ENCODE measurements around the gene MOB4.

DNA sequence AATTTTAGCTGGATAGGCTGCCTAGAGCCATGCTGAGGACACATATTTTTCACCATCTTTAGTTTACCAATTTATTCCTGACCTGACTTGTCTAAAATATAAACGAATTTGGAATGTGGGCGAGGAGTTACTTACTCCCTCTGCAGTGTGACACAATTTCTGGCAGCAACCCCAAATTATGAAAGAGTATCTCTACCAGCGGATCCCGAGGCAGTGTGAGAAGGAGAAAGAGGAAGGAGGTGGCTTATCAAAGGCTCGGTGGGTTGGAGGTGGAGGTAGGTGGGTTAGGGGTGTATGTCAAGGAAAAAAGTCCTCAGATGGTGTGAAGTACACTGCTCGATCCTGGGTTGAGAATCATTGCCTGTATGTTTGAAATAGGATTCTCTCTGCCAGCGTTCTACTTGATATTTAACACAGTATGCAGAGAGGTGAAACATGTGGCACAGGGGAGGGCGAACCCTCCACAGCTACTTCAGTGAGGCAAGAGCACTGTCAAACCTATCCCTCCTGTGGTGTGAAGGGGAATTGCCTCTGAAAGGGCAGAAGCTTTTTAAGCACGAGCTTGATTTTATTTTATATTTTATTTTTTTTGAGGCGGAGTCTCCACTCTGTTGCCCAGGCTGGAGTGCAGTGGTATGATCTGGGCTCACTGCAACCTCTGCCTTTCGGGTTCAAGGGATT lies 83.6 kb downstream of the MOB4 start:
- TF ChIP-seq EZH2 (optimal IDR thresholded peaks at IDR 0.05; ENCODE audit: low read depth, low read length) (no peak), EZH2phosphoT487 (IDR thresholded peaks at IDR 0.05; ENCODE audit: low read length) (no peak)
- TF ChIP-seq, protein P1, sequence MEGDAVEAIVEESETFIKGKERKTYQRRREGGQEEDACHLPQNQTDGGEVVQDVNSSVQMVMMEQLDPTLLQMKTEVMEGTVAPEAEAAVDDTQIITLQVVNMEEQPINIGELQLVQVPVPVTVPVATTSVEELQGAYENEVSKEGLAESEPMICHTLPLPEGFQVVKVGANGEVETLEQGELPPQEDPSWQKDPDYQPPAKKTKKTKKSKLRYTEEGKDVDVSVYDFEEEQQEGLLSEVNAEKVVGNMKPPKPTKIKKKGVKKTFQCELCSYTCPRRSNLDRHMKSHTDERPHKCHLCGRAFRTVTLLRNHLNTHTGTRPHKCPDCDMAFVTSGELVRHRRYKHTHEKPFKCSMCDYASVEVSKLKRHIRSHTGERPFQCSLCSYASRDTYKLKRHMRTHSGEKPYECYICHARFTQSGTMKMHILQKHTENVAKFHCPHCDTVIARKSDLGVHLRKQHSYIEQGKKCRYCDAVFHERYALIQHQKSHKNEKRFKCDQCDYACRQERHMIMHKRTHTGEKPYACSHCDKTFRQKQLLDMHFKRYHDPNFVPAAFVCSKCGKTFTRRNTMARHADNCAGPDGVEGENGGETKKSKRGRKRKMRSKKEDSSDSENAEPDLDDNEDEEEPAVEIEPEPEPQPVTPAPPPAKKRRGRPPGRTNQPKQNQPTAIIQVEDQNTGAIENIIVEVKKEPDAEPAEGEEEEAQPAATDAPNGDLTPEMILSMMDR (IDR thresholded peaks at IDR 0.05; ENCODE audit: low read length) = peak; percentile 28

All from MM.1S (cell line).